K562 (cell line): ENCODE results near the gene FOXD2. TPM values are rescaled to one million over a fixed set of nuclear protein-coding genes. Genes with fewer than 3 reads are reported as not detected.

Source experiments
- ATAC-seq: fragments of 200-7000 bp; cut with Tn5 transposase; 3 replicates; pipeline ENCODE4 v1.9.1; 2020; ENCODE audit warnings: moderate library complexity
- BruUV-seq: library from RNA; stranded (reverse); fragments of 400-500 nt; replicated peaks from 2 replicates; lab custom pipeline; 2021; lab: Mats Ljungman, UMichigan
- CTCF ChIA-PET: fragments of 300-600 bp; formaldehyde crosslinking; extraction: SDS; loops from one replicate; lab custom pipeline; 2021; ENCODE audit warnings: low intra/inter-chr PET ratio; lab: Yijun Ruan, JAX
- POLR2A ChIA-PET: fragments of 300-600, 350-650 bp; sonication (Branson Sonifier 250); formaldehyde crosslinking; extraction: SDS; loops from one replicate; lab custom pipeline; 2021; ENCODE audit warnings: antibody characterized with exemption, inconsistent platforms; lab: Yijun Ruan, JAX
- DNase-seq, 4 experiments: peaks; one replicate each; pipeline versions ENCODE4 v3.0.0 to v3.0.0-alpha.2; 2011 to 2018; ENCODE audit warnings: low spot score in 3 of 4, mixed read lengths in 3 of 4; ENCODE audit errors: extremely low read depth in 1 of 4
- FAIRE-seq: peaks from 2 replicates; lab custom pipeline; 2011; peaks lifted over from hg19 to GRCh38; lab: Jason Lieb, UNC
- H2AFZ ChIP-seq: 2 replicates; pipeline ENCODE4 v1.6.0; 2011; ENCODE audit warnings: low read depth, low read length, control low read depth, inconsistent platforms
- H3K27ac ChIP-seq: fragments of 200-600 bp; 3 replicates; pipeline ENCODE4 v1.8.0; 2011; ENCODE audit warnings: low read depth, mild to moderate bottlenecking, control low read depth, inconsistent platforms, low read length, moderate library complexity, mixed read lengths; ENCODE audit errors: extremely low read depth
- H3K27me3 ChIP-seq, 2 experiments: fragments of 300-600 bp in 1 of 2; 2 replicates in 1 of 2; 3 replicates in 1 of 2; pipeline versions ENCODE4 v1.6.0 to v1.8.0; 2011; ENCODE audit warnings: inconsistent platforms in 2 of 2, low read length in 2 of 2, mild to moderate bottlenecking in 1 of 2, mixed read lengths in 1 of 2, moderate library complexity in 1 of 2; ENCODE audit not compliant: control insufficient read depth in 2 of 2, insufficient read depth in 2 of 2
- H3K36me3 ChIP-seq: fragments of 300-600 bp; 3 replicates; pipeline ENCODE4 v1.8.0; 2011; ENCODE audit warnings: mild to moderate bottlenecking, low read length, inconsistent platforms; ENCODE audit not compliant: control insufficient read depth, insufficient read depth
- H3K4me1 ChIP-seq, 2 experiments: fragments of 200-600 bp in 1 of 2; replicated peaks in 1 of 2; 2 replicates in 1 of 2; 3 replicates in 1 of 2; pipeline versions ENCODE4 v1.5.1 to v1.8.0; 2011; ENCODE audit warnings: inconsistent platforms in 2 of 2, low read length in 2 of 2, mild to moderate bottlenecking in 1 of 2, mixed read lengths in 1 of 2, moderate library complexity in 1 of 2; ENCODE audit not compliant: control insufficient read depth in 2 of 2, insufficient read depth in 2 of 2
- H3K4me2 ChIP-seq: 2 replicates; pipeline ENCODE4 v1.6.1; 2011; ENCODE audit warnings: low read length, control low read depth, inconsistent platforms, mixed read lengths; ENCODE audit not compliant: insufficient read depth
- H3K4me3 ChIP-seq: fragments of 200-600 bp; sonication (generic), shearing (Covaris generic); 2 replicates; pipeline ENCODE4 v1.5.1; 2016; ENCODE audit warnings: control low read depth, inconsistent platforms
- H3K79me2 ChIP-seq: fragments of 200-600 bp; 3 replicates; pipeline ENCODE4 v1.8.0; 2011; ENCODE audit warnings: low read length, inconsistent platforms; ENCODE audit not compliant: control insufficient read depth, insufficient read depth
- H3K9ac ChIP-seq, 2 experiments: 2 replicates each; pipeline versions ENCODE4 v1.6.0 to v1.6.1; 2011; ENCODE audit warnings: low read depth in 2 of 2, low read length in 2 of 2, control low read depth in 1 of 2, inconsistent platforms in 1 of 2, mild to moderate bottlenecking in 1 of 2, mixed read lengths in 1 of 2; ENCODE audit not compliant: insufficient read depth in 1 of 2
- H3K9me1 ChIP-seq: one replicate; pipeline ENCODE4 v1.6.0; 2011; ENCODE audit warnings: inconsistent platforms, mild to moderate bottlenecking, low read length, moderate library complexity; ENCODE audit not compliant: control insufficient read depth, insufficient read depth
- H3K9me3 ChIP-seq: replicated peaks from 2 replicates; pipeline ENCODE4 v1.5.1; 2011; ENCODE audit warnings: low read depth, low read length, inconsistent platforms; ENCODE audit not compliant: control insufficient read depth, insufficient read depth
- H4K20me1 ChIP-seq: replicated peaks from 2 replicates; pipeline ENCODE4 v1.6.1; 2011; ENCODE audit warnings: low read length, inconsistent platforms, mixed read lengths; ENCODE audit not compliant: control insufficient read depth, insufficient read depth
- ATF3 ChIP-seq, 2 experiments: fragments of 450-650 bp in 1 of 2; sonication (generic) in 1 of 2; formaldehyde crosslinking in 1 of 2; IDR thresholded peaks in 1 of 2; conservative IDR thresholded peaks in 1 of 2; 2 replicates each; pipeline versions ENCODE4 v1.6.1 to v1.8.1; 2016 to 2023; ENCODE audit warnings: mild to moderate bottlenecking in 2 of 2, moderate library complexity in 2 of 2, inconsistent platforms in 1 of 2, missing genetic modification reagents in 1 of 2
- BRD9 ChIP-seq: fragments of 450-650 bp; IDR thresholded peaks from 2 replicates; pipeline ENCODE4 v1.6.1; 2018; ENCODE audit warnings: low read depth; ENCODE audit not compliant: partially characterized antibody
- DDX20 ChIP-seq: fragments of 450-650 bp; IDR thresholded peaks from 2 replicates; pipeline ENCODE4 v1.6.1; 2016; ENCODE audit warnings: missing genetic modification characterization, low read depth, mild to moderate bottlenecking, missing compliant biosample characterization, moderate library complexity
- E2F1 ChIP-seq: sonication (generic); formaldehyde crosslinking; IDR thresholded peaks from 2 replicates; pipeline ENCODE4 v1.8.1; 2023; ENCODE audit warnings: mild to moderate bottlenecking, missing genetic modification reagents, moderate library complexity
- ILK ChIP-seq: fragments of 450-650 bp; IDR thresholded peaks from 2 replicates; pipeline ENCODE4 v1.6.1; 2016; ENCODE audit warnings: missing genetic modification characterization, low read depth, mild to moderate bottlenecking, missing compliant biosample characterization, moderate library complexity, borderline replicate concordance
- KAT8 ChIP-seq: fragments of 450-650 bp; IDR thresholded peaks from 2 replicates; pipeline ENCODE4 v1.6.1; 2016; ENCODE audit warnings: low read depth, mild to moderate bottlenecking
- MIER1 ChIP-seq: fragments of 450-650 bp; IDR thresholded peaks from 2 replicates; pipeline ENCODE4 v1.6.1; 2016; ENCODE audit warnings: antibody characterized with exemption, mild to moderate bottlenecking, low read depth
- OTX1 ChIP-seq: fragments of 450-650 bp; formaldehyde crosslinking; IDR thresholded peaks from 2 replicates; pipeline ENCODE4 v1.4.0; 2022; ENCODE audit warnings: mild to moderate bottlenecking
- PCBP2 ChIP-seq: fragments of 200-400 bp; formaldehyde crosslinking; IDR thresholded peaks from 2 replicates; pipeline ENCODE4 v1.6.1; 2018; ENCODE audit warnings: low read length, low read depth, mild to moderate bottlenecking, moderate library complexity; ENCODE audit not compliant: poor library complexity, severe bottlenecking
- PHF21A ChIP-seq: fragments of 450-650 bp; IDR thresholded peaks from 2 replicates; pipeline ENCODE4 v1.6.1; 2017; ENCODE audit warnings: low read depth, borderline replicate concordance
- PHF8 ChIP-seq: fragments of 200-600 bp; sonication (generic); IDR thresholded peaks from 2 replicates; pipeline ENCODE4 v1.6.1; 2012; ENCODE audit warnings: mixed run types, mild to moderate bottlenecking, inconsistent platforms, low read length, moderate library complexity, borderline replicate concordance
- SRSF3 ChIP-seq: fragments of 200-400 bp; formaldehyde crosslinking; IDR thresholded peaks from 2 replicates; pipeline ENCODE4 v1.6.1; 2016; ENCODE audit warnings: mild to moderate bottlenecking, low read length, moderate library complexity; ENCODE audit not compliant: insufficient read depth
- ZNF3 ChIP-seq: fragments of 250-450 bp; sonication (Bioruptor Pico); IDR thresholded peaks from 2 replicates; pipeline ENCODE4 v1.5.0; 2021; ENCODE audit warnings: mild to moderate bottlenecking, moderate library complexity
- WGBS: fragments of 100-300 bp; shearing (Covaris generic); methylation state at CpG from one replicate; pipeline ENCODE4 v1.1.6; 2016; ENCODE audit warnings: low coverage, mixed read lengths; ENCODE audit not compliant: insufficient coverage; ENCODE audit errors: missing lambda C conversion rate; 5-methylcytosine and 5-hydroxymethylcytosine counted together
- in situ Hi-C: fragments of 300-500 bp; cut with MboI; formaldehyde crosslinking; loops from 4 replicates; pipeline ENCODE4 v1.15.0; 2018; ENCODE audit warnings: inconsistent platforms, mixed read lengths
- intact Hi-C: fragments of 100-400 bp; cut with micrococcal nuclease; formaldehyde crosslinking; loops from 2 replicates; pipeline ENCODE4 v1.14.2; 2022
- polyA plus RNA-seq, 8 experiments: library from polyadenylated mRNA; depleted of rRNA in 4 of 8; stranded (reverse) in 5 of 8; unstranded in 3 of 8; fragments of >200 nt; fragmentation: Nextera tagmentation in 2 of 8; fragmentation: Illumina TruSeq in 1 of 8; extraction: Ambion mirVana in 2 of 8; extraction: Trizol in 1 of 8; gene quantifications; 2 replicates each; pipeline versions ENCODE4 v1.2.1 to v1.2.3, GENCODE V29; 2011 to 2014; ENCODE audit warnings: inconsistent platforms in 1 of 8, missing spikeins in 1 of 8
- total RNA-seq, 7 experiments: library from RNA; depleted of rRNA in 6 of 7; stranded (reverse); fragments of >200 nt in 6 of 7; fragmentation: Illumina TruSeq in 2 of 7; extraction: Trizol in 2 of 7; gene quantifications; 2 replicates each; pipeline versions ENCODE4 v1.2.1 to v1.2.3, GENCODE V29; 2011 to 2021; ENCODE audit warnings: low replicate concordance in 1 of 7
- TF ChIP-seq, protein P1 (sequence below): sonication (generic); formaldehyde crosslinking; IDR thresholded peaks from 2 replicates; pipeline ENCODE4 v1.8.0; 2023; ENCODE audit warnings: mild to moderate bottlenecking, missing genetic modification reagents

Gene FOXD2
- total and polyA plus RNA-seq, 9 of the 15 experiments (the other 6 are each of a cell fraction or from before 2014, with no cell fraction given): 0.06 to 1.2 (median 0.22) TPM

DNA sequence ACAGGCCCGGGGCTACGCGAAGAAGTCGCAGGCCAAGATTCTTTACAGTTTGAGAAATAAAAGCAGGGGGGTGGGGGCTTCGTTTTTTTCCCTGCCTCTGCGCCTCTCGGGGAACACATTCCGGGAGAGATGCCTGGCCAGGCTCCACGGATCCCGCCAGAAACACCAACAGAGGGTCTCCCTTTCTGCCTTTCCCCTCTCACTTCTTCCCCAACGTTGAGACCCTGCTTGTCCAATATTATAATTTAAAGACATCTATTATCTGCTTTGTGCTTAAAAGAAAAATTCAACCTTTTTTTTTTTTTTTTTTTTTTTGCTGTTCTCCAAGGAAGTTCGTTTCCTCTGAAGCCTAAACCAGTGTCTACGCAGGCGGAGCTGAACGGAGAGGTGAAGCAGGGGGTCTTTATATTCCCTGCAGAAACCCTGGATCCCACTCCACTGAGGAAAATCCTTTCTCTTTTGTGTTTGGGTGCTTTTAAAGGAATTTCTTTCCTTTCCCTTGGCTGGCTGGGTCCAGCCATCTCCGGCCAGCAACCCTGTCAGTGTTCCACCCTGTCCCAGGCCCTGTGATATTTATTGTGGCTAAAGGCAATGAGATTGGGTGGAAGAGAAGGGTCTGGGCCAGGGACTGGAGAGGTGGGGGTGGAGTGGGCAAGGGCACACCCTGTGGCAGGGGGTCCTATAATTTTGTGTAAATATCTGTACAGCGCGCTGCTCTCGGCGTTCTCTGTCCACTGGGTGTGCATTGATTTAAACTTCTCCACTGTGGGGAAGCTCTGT is 2.2 kb downstream of the FOXD2 start:
- Histone ChIP-seq H3K4me1 (peaks cover 2 to 42% of the 10 kb centered on the region in 2 experiments; a peak in 3 of 5 replicates), H3K36me3 (no peaks in the 10 kb centered on the region; the same call in 2 of the 3 replicates), H3K9ac (no peak overlapping the region), H3K9me3 (no peaks in the 10 kb centered on the region), H3K79me2 (0 out of 3 replicates have a peak, but pooled peaks cover 7% of the 10 kb centered on the region), H2AFZ (no peak overlapping the region), H4K20me1 (peaks cover 6% of the 10 kb centered on the region; the same call in 1 of the 2 replicates), H3K9me1 (no peaks in the 10 kb centered on the region), H3K4me2 (no peak overlapping the region), H3K27me3 (peaks cover 41 to 48% of the 10 kb centered on the region in 2 experiments; a peak in 4 of 5 replicates), H3K4me3 (no peak overlapping the region), H3K27ac (no peak overlapping the region)
- DNase-seq (no peak), ATAC-seq (no peak), FAIRE-seq (no peak)
- in situ Hi-C loops: no loop called here
- intact Hi-C loops: loop anchor here (5.0 to 10.0 kb wide), 3 partner anchors 108 to 287 kb away; partner anchors contain the start of gene CMPK1
- ChIA-PET CTCF (no interaction called here), POLR2A (interaction anchor here (1.0 to 2.1 kb wide), 6 partner anchors 8 to 287 kb away, joined by 3 to 11 read pairs (median 5); no protein-coding TSS in a partner anchor)
- BruUV-seq: TSS peak; percentile 47
- WGBS: 48% methylated on average over 20 of the region's 20 CpGs
- TF ChIP-seq MIER1: no peak
- TF ChIP-seq KAT8: no peak
- TF ChIP-seq, protein P1, sequence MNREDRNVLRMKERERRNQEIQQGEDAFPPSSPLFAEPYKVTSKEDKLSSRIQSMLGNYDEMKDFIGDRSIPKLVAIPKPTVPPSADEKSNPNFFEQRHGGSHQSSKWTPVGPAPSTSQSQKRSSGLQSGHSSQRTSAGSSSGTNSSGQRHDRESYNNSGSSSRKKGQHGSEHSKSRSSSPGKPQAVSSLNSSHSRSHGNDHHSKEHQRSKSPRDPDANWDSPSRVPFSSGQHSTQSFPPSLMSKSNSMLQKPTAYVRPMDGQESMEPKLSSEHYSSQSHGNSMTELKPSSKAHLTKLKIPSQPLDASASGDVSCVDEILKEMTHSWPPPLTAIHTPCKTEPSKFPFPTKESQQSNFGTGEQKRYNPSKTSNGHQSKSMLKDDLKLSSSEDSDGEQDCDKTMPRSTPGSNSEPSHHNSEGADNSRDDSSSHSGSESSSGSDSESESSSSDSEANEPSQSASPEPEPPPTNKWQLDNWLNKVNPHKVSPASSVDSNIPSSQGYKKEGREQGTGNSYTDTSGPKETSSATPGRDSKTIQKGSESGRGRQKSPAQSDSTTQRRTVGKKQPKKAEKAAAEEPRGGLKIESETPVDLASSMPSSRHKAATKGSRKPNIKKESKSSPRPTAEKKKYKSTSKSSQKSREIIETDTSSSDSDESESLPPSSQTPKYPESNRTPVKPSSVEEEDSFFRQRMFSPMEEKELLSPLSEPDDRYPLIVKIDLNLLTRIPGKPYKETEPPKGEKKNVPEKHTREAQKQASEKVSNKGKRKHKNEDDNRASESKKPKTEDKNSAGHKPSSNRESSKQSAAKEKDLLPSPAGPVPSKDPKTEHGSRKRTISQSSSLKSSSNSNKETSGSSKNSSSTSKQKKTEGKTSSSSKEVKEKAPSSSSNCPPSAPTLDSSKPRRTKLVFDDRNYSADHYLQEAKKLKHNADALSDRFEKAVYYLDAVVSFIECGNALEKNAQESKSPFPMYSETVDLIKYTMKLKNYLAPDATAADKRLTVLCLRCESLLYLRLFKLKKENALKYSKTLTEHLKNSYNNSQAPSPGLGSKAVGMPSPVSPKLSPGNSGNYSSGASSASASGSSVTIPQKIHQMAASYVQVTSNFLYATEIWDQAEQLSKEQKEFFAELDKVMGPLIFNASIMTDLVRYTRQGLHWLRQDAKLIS (CRISPR knock-in tag): no peak
- no peak for TF ChIP-seq PHF21A
- no peak for TF ChIP-seq ZNF3 (CRISPR knock-in tag)
- no peak for TF ChIP-seq OTX1
- no peak for TF ChIP-seq PHF8
- TF ChIP-seq ILK (tag): no peak
- no peak for TF ChIP-seq ATF3 (IDR thresholded peaks at IDR 0.05)
- TF ChIP-seq ATF3 (CRISPR knock-in tag; conservative IDR thresholded peaks at IDR 0.05): no peak
- TF ChIP-seq PCBP2: no peak
- no peak for TF ChIP-seq DDX20 (tag)
- no peak for TF ChIP-seq E2F1 (CRISPR knock-in tag)
- no peak for TF ChIP-seq BRD9
- no peak for TF ChIP-seq SRSF3
